Uterus (tissue), 4 donors: ENCODE data around the gene HACE1. TPM values are rescaled to one million over a fixed set of nuclear protein-coding genes. Genes with fewer than 3 reads are reported as not detected.

Experiments
- DNase-seq, 2 donors: peaks; one replicate each; pipeline ENCODE4 v3.0.0-alpha.2; 2019 to 2020
- H3K27ac ChIP-seq, 2 donors: fragments of 200-600 bp; sonication (generic); 1 replicate in 1 of 2; 2 replicates in 1 of 2; pipeline ENCODE4 v1.5.1; 2016 to 2018
- H3K27me3 ChIP-seq, 2 donors: fragments of 200-600 bp; sonication (generic); one replicate each; pipeline ENCODE4 v1.5.1; 2018 to 2019; ENCODE audit warnings: control low read depth in 1 of 2
- H3K36me3 ChIP-seq, 2 donors: fragments of 200-600 bp; sonication (generic); one replicate each; pipeline ENCODE4 v1.5.1; 2019; ENCODE audit warnings: control low read depth in 1 of 2
- H3K4me1 ChIP-seq, 2 donors: fragments of 200-600 bp; sonication (generic); one replicate each; pipeline ENCODE4 v1.5.1; 2018 to 2019; ENCODE audit warnings: control low read depth in 1 of 2
- H3K4me3 ChIP-seq, 2 donors: fragments of 200-600 bp; sonication (generic); 1 replicate in 1 of 2; 2 replicates in 1 of 2; pipeline ENCODE4 v1.5.1; 2018 to 2019; ENCODE audit warnings: mild to moderate bottlenecking in 1 of 2
- H3K9me3 ChIP-seq, 2 donors: fragments of 200-600 bp; sonication (generic); one replicate each; pipeline ENCODE4 v1.5.1; 2019; ENCODE audit warnings: control low read depth in 1 of 2
- CTCF ChIP-seq, 4 experiments: fragments of 200-600 bp in 2 of 4; fragments of 450-650 bp in 2 of 4; sonication (generic) in 2 of 4; IDR thresholded peaks; one replicate each; pipeline ENCODE4 v1.5.1; 2016 to 2019; ENCODE audit warnings: antibody characterized with exemption in 4 of 4, mild to moderate bottlenecking in 2 of 4, moderate library complexity in 1 of 4
- POLR2A ChIP-seq, 2 donors: fragments of 450-650 bp; IDR thresholded peaks; one replicate each; pipeline ENCODE4 v1.6.1; 2016; ENCODE audit warnings: antibody characterized with exemption in 2 of 2, mild to moderate bottlenecking in 1 of 2, moderate library complexity in 1 of 2
- intact Hi-C: fragments of 100-400 bp; cut with DNase I; formaldehyde crosslinking; loops from one replicate; pipeline ENCODE4 v1.15.1; 2023; ENCODE audit warnings: low total_unique reads
- small RNA-seq: library from RNA; depleted of rRNA; stranded (forward); fragments of <200 nt; gene quantifications from one replicate; pipeline ENCODE3, GENCODE V24; 2016
- total RNA-seq, 4 donors: library from RNA; depleted of rRNA in 3 of 4; stranded (reverse); fragments of >200 nt in 3 of 4; gene quantifications; one replicate each; pipeline versions ENCODE4 v1.1.0 to v1.2.4, GENCODE V29; 2014 to 2023
- donor health status: DM: yes; HTN: yes; CAD: no.

The HACE1 gene
- total RNA-seq, 4 donors from 2014 or later: 15.9 to 44.3 (median 26.8) TPM

GRCh38 chr6:104679971-104680370, 179.7 kb downstream of the HACE1 start:
- H3K36me3 ChIP-seq: no peaks in the 10 kb centered on the region
- H3K9me3 ChIP-seq: no peaks in the 10 kb centered on the region
- DNase-seq: no peak
- TF ChIP-seq POLR2A (IDR thresholded peaks at IDR 0.05) (no peak), CTCF (IDR thresholded peaks at IDR 0.05) (no peak)
- no peak overlapping the region for H3K4me3 ChIP-seq
- H3K27ac ChIP-seq: no peak overlapping the region
- no peaks in the 10 kb centered on the region for H3K27me3 ChIP-seq
- H3K4me1 ChIP-seq: no peaks in the 10 kb centered on the region
- intact Hi-C loops: no loop called here

Small RNAs within 50 kb of the gene (small RNA-seq; reads per million reads assigned to genes)
- not detected for gene RNU6-897P

Other genes starting within 250 kb of the HACE1 start
- under 1 TPM in 1 of 4 donors, not detected in 3; 0.14 TPM for gene LIN28B, start 97.2 kb upstream of the HACE1 start, total RNA-seq